Measurements from ENCODE around the gene NR1I2. TPM values are rescaled to one million over a fixed set of nuclear protein-coding genes. Genes with fewer than 3 reads are reported as not detected.

The NR1I2 gene
- total RNA-seq, 1 experiment from 2014 or later: 0.12 TPM

Other genes with a start within 250 kb of the NR1I2 start
- not detected in 2 replicates for gene CD80, start 222.5 kb upstream of the NR1I2 start, total RNA-seq (2014; rRNA removed; shearing (Covaris generic))
- 0.06 and 0.30 TPM in 2 replicates for gene ADPRH, start 202.6 kb upstream of the NR1I2 start, total RNA-seq (2014; rRNA removed; shearing (Covaris generic))
- not detected in 2 replicates for gene PLA1A, start 184.2 kb upstream of the NR1I2 start, total RNA-seq (2014; rRNA removed; shearing (Covaris generic))
- 0.38 TPM in 1 of 2 replicates, not detected in the other for gene POPDC2, start 121.5 kb upstream of the NR1I2 start, total RNA-seq (2014; rRNA removed; shearing (Covaris generic))
- 39.9 and 45.8 TPM in 2 replicates for gene COX17, start 104.7 kb upstream of the NR1I2 start, total RNA-seq (2014; rRNA removed; shearing (Covaris generic))
- not detected in 2 replicates for gene CFAP91, start 79.1 kb upstream of the NR1I2 start, total RNA-seq (2014; rRNA removed; shearing (Covaris generic))